ENCODE data around the gene PIP5K1B.
A peak's percentile ranks its signal among the peaks of the same experiment; 100 is the strongest.

The PIP5K1B gene

GRCh38 chr9:68771376-68771775 is 66.3 kb downstream of the PIP5K1B start:
- DNase-seq (ENCODE audit: low read depth in 2 of 2), result no peak

GRCh38 chr9:68775003-68775730 is 70.1 kb downstream of the PIP5K1B start:
- no peak for DNase-seq (ENCODE audit: low read depth in 2 of 2)

DNA sequence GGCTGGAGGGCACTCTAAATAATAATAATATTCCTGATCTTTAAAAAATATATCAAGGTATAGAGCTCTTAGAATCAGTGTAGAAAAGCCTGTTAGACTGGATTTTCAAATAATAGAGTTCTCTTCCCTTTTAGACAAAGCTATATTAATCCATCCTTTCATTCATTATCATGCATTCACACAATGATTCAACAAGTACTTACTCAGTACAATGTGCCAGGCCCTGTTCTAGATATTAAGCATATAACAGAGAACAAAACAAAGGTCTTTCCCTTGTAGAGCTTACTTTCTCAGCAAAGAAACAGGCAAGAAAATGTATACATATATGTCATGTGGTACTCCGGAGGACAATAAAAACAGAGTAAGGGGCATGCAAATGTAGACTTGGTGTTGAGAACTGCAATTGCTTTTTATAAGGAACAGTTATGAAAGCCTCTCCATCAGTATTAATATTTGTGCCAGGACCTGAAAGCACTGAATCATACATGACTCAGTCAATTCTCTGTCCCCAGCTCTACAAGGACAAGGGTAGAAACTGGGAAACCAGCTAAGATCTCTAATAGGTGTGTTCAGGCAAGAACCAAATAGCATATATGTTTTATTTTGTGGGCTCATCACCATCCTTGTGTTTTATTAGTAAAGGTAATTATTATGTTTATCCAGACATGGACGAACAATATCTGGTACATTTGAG is 72.2 kb downstream of the PIP5K1B start:
- no peak for DNase-seq (ENCODE audit: low read depth in 2 of 2)

- DNase-seq (ENCODE audit: low read depth in 2 of 2), result no peak
Observed at GRCh38 chr9:68778635-68779034, 73.6 kb downstream of the PIP5K1B start.

GRCh38 chr9:68779558-68780379 is 74.7 kb downstream of the PIP5K1B start:
- DNase-seq (ENCODE audit: low read depth in 2 of 2), result peak; percentile 85 to 88

- DNase-seq (ENCODE audit: low read depth in 2 of 2), result no peak
Observed at GRCh38 chr9:68780380-68780712, 75.3 kb downstream of the PIP5K1B start.

GRCh38 chr9:68780720-68781119 is 75.7 kb downstream of the PIP5K1B start:
- no peak for DNase-seq (ENCODE audit: low read depth in 2 of 2)

- no peak for DNase-seq (ENCODE audit: low read depth in 2 of 2)
Observed at GRCh38 chr9:68781928-68782327, 76.9 kb downstream of the PIP5K1B start.

GRCh38 chr9:68782546-68782945 is 77.5 kb downstream of the PIP5K1B start:
- DNase-seq (ENCODE audit: low read depth in 2 of 2), result no peak

DNA sequence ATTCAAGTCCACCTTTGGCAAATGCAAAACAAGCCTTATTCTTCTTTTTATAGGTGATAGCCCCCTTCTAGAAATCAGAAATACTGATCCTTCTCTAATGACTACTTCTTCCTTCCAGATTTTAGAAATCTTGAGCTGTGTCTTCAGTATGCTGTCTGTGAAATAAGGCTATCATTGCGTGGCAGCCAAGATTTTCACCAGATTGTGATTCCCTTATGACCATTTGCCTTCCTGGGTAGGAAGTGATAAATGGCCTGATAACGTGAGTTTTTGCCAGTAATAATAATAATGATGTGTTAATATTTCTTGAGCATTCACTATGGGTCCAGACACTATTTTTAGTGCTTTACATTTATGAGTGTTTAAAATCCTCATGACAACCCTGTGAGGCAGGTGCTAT is 80.9 kb downstream of the PIP5K1B start:
- DNase-seq (ENCODE audit: low read depth in 2 of 2), result no peak

- no peak for DNase-seq (ENCODE audit: low read depth in 2 of 2)
Observed at GRCh38 chr9:68791169-68791568, 86.1 kb downstream of the PIP5K1B start.

DNA sequence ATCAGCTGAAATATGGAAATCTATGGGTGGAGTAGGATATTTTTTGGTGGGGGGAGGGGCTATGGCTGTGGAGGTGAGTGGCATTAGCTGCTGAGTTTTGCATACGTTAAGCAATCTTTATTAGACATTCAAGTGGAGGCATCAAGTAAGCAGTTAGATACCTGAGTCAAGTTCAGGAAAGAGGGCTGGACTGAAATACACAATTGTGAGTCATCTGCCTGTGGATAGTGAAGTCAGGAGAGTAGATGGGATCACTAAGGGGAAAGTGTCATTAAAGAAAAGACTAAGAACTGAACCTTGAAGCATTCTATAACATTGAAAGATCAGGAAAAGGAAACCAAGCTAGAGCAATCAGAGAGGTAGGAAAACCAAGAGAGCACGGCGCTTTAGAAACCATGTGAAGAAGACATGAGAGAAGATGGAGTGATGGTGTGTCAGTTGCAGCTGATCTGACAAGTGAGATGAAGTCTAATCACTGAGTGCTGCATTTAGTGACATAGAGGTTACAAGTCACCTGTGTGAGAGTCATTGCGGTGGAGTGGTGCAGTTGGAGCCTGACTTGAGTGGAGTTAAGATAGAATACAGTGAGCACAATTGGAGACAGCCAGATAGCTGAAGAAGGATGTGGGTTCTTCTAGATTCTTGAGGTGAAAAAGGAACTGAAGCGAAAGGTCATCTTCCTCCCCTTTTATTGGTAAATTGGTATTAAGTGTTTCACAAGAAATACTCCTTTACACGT is 88.7 kb downstream of the PIP5K1B start:
- no peak for DNase-seq (ENCODE audit: low read depth in 2 of 2)

- no peak for DNase-seq (ENCODE audit: low read depth in 2 of 2)
Observed at GRCh38 chr9:68794898-68795297, 89.9 kb downstream of the PIP5K1B start.

DNA sequence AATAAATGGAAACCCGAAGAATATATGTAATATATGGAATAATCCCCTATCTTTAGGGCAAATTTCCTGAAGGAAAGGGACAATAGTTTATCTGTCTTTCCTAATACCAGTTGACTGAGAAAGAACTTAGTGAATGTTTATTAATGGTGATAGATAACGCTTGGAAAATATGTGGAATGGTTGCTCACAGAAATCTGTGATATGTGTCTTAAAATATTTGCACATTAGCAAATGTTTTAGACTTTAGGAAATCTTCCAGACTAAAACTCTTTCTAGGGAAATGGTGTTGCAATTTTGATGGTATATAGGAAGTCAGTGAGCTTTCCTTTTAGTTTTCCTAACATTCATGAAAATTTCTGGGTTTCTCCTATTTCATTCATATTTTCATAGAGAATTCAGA is 90.4 kb downstream of the PIP5K1B start:
- no peak for DNase-seq (ENCODE audit: low read depth in 2 of 2)

GRCh38 chr9:68797116-68797515 is 92.1 kb downstream of the PIP5K1B start:
- DNase-seq (ENCODE audit: low read depth in 2 of 2), result no peak

GRCh38 chr9:68798423-68798822 is 93.4 kb downstream of the PIP5K1B start:
- DNase-seq (ENCODE audit: low read depth in 2 of 2), result no peak

- DNase-seq (ENCODE audit: low read depth in 2 of 2), result no peak
Observed at GRCh38 chr9:68800836-68801235, 95.8 kb downstream of the PIP5K1B start.

DNA sequence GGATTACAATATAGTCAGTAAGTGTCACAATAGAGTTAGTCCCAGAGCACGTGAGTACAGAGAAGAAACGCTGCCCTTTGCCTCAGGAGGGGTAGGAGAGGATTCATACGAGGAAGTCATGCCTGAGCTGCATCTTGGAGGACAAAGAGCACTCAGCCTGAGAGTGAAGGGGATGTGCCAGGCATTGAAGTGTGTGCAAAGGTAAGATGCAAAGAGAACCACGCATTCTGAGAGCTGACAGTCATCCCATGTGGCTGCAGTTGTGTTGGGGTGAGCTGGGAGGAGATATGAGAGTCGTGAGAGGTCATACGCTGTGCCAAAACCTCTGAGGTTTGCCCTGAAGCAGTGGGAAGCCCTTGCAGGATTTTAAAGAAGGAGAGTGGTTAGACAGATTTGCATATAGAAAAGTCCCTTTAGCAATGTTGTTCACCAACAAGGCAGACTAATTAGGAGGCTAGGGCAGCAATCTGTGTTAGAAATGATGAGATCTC is 97.5 kb downstream of the PIP5K1B start:
- DNase-seq (ENCODE audit: low read depth in 2 of 2), result no peak

DNA sequence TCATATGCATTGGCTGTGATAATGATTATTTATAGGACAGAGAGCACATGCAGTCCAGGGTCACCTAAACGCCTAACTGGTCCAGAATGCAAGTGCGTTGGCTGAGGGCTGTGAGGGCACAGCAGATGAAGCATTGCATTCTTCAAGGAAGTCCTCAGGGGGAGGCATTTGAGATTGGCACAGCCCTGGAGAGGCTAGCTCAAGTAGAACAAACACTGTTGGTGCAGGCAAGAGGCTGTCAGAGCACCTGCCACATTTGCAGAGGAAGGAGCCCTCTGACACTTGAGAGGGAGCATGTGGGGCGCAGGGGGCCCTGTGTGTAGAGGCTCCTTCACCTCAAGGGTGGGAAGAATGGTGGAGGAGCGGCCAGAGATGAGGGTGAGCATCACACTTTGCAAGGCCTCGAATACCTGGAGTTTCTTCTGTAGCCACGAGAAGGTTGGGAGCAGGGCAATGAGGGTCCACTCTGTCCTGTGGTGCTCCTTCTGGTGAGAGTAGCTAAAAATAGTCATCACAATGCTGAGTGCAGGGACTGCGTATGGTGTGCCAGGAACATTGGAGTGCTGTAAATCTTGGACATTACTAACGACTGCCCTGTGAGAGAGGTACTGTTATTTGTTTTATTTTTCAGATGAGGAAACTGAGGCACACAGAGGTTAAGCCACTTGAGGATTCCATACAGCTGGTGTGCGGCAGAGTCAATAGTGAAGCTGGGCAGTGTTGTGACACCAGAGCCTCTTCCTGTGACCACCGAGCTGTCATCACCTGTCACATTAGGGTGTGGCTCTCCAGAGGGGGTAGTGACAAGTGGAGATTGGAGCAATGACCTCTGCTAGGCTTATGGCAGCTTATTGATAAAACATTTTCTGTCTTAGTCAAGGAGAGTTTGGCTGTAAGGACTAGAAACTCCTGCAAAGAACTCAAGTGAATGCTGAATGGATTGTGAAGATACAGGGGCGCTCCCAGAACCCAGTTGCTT is 100.2 kb downstream of the PIP5K1B start:
- no peak for DNase-seq (ENCODE audit: low read depth in 2 of 2)

- DNase-seq (ENCODE audit: low read depth in 2 of 2), result no peak
Observed at GRCh38 chr9:68805890-68806517, 101.0 kb downstream of the PIP5K1B start.
